ENCODE measurements around the gene DNAH2.

DNA sequence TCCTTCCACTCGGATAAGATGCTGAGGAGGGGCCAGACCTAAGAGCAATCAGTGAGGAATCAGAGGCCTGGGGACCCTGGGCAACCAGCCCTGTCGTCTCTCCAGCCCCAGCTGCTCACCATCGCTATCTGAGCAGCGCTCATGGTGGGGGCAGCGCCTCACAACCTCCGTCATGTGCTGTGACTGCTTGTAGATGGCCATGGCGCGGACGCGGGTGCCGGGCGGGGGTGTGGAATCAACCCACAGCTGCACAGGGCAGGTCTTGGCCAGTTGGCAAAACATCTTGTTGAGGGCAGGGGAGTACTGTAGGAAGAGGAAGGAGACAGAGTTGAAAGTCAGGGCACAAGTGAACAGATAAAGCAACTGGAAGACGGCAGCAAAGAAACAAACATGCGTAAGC lies 42.6 kb upstream of the DNAH2 start:
- TF ChIP-seq, protein P1, sequence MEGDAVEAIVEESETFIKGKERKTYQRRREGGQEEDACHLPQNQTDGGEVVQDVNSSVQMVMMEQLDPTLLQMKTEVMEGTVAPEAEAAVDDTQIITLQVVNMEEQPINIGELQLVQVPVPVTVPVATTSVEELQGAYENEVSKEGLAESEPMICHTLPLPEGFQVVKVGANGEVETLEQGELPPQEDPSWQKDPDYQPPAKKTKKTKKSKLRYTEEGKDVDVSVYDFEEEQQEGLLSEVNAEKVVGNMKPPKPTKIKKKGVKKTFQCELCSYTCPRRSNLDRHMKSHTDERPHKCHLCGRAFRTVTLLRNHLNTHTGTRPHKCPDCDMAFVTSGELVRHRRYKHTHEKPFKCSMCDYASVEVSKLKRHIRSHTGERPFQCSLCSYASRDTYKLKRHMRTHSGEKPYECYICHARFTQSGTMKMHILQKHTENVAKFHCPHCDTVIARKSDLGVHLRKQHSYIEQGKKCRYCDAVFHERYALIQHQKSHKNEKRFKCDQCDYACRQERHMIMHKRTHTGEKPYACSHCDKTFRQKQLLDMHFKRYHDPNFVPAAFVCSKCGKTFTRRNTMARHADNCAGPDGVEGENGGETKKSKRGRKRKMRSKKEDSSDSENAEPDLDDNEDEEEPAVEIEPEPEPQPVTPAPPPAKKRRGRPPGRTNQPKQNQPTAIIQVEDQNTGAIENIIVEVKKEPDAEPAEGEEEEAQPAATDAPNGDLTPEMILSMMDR (IDR thresholded peaks at IDR 0.05), result no peak
- TF ChIP-seq POLR2A (IDR thresholded peaks at IDR 0.05), result no peak
